Effector memory CD4-positive, alpha-beta T cell (primary cell): ENCODE data around the gene MAPK8IP3.
"Not testable (repeated sequence)": the region's sequence is repeated elsewhere in the genome, so short reads cannot be mapped to it uniquely, and the experiment has no call there.

Experiments
- DNase-seq, 3 donors: peaks; one replicate each; pipeline ENCODE4 v3.0.0-alpha.2; 2020
- H3K27ac ChIP-seq: 2 replicates; pipeline ENCODE4 v1.7.0; 2013; ENCODE audit warnings: mild to moderate bottlenecking, low read length, moderate library complexity; ENCODE audit not compliant: insufficient read depth, poor library complexity, severe bottlenecking
- H3K27me3 ChIP-seq: replicated peaks from 2 replicates; pipeline ENCODE4 v1.7.0; 2013; ENCODE audit warnings: mild to moderate bottlenecking, low read length; ENCODE audit not compliant: insufficient read depth, control insufficient read depth, poor library complexity, severe bottlenecking
- H3K36me3 ChIP-seq: 2 replicates; pipeline ENCODE4 v1.7.0; 2013; ENCODE audit warnings: mild to moderate bottlenecking, low read length, moderate library complexity; ENCODE audit not compliant: control insufficient read depth, insufficient read depth
- H3K4me1 ChIP-seq: 2 replicates; pipeline ENCODE4 v1.7.0; 2013; ENCODE audit warnings: low read length, mild to moderate bottlenecking; ENCODE audit not compliant: control insufficient read depth, insufficient read depth, poor library complexity, severe bottlenecking
- H3K4me3 ChIP-seq: 2 replicates; pipeline ENCODE4 v1.7.0; 2013; ENCODE audit warnings: low read length, low read depth, mild to moderate bottlenecking; ENCODE audit not compliant: insufficient read depth, poor library complexity, severe bottlenecking
- H3K9me3 ChIP-seq: 2 replicates; pipeline ENCODE4 v1.7.0; 2013; ENCODE audit warnings: mild to moderate bottlenecking, low read length, moderate library complexity; ENCODE audit not compliant: control insufficient read depth

The MAPK8IP3 gene

DNA sequence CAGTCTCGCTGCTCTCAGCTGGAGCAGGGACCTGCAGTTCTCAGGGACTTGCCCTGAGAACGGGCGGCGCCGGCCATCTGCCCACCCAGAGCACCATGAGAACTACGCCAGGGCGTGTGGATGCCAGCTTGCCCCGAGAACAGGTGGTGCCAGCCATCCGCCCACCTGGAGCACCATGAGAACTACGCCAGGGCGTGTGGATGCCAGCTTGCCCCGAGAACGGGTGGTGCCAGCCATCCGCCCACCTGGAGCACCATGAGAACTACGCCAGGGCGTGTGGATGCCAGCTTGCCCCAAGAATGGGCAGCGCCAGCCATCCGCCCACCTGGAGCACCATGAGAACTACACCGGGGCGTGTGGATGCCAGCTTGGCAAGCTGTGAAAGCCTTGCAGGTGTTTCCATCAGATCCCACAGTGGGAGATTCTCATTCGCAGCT lies 26.6 kb downstream of the MAPK8IP3 start:
- H3K36me3 ChIP-seq = peaks cover 58% of the 10 kb centered on the region
- H3K27me3 ChIP-seq, DNase-seq, H3K9me3 ChIP-seq, H3K4me1 ChIP-seq, H3K4me3 ChIP-seq, H3K27ac ChIP-seq: not testable (repeated sequence)

DNA sequence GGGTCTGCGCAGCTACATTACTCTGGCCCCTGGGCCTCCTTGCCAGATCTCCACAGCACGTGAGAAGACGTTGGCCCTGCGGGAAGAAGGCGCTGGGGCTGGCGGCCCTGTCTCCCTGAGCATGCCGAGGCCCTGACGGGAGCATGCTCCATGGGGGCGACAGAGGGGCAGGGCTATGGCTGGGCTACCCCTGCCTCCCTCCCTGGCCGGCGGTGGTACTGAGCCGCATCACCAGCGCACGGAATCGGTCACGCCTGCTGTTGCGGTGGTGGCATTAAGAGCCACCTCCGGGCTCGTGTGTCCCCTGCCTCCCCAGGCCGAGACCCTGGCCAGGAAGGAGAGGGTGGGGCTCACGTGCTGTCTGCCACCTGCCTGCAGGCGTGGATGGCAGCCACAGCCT lies 28.1 kb downstream of the MAPK8IP3 start:
- Histone ChIP-seq H3K27ac (no peak overlapping the region), H3K36me3 (peaks cover 44% of the 10 kb centered on the region)

DNA sequence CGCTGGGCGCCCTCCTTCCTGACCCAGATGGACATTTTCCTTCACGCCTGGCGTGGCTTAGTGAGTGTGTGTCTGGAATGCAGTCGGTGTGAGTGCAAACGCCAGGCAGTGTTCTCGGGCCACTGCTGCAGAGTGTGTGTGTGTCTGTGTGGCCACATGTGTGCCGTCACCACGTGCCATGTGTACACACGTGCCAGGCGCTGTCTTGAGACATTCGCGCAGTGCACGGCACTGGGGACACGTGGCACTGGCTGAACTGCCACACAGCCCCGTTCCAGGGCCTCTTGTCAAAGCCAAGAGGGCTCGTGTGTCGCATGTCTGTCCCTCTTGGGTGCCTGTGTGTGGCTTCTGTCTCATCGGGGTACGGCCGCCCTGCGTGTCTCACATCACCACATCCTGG lies 28.8 kb downstream of the MAPK8IP3 start:
- DNase-seq = no peak
- Histone ChIP-seq H3K4me1 (no peaks in the 10 kb centered on the region), H3K4me3 (no peak overlapping the region), H3K27me3 (no peaks in the 10 kb centered on the region), H3K27ac (no peak overlapping the region), H3K9me3 (no peaks in the 10 kb centered on the region), H3K36me3 (peaks cover 38% of the 10 kb centered on the region)

More for the DNA sequence above, 28.1 kb downstream of the MAPK8IP3 start:
- no peaks in the 10 kb centered on the region for H3K27me3 ChIP-seq
- H3K4me3 ChIP-seq = no peak overlapping the region
- H3K9me3 ChIP-seq = no peaks in the 10 kb centered on the region
- H3K4me1 ChIP-seq = no peaks in the 10 kb centered on the region
- no peak for DNase-seq

DNA sequence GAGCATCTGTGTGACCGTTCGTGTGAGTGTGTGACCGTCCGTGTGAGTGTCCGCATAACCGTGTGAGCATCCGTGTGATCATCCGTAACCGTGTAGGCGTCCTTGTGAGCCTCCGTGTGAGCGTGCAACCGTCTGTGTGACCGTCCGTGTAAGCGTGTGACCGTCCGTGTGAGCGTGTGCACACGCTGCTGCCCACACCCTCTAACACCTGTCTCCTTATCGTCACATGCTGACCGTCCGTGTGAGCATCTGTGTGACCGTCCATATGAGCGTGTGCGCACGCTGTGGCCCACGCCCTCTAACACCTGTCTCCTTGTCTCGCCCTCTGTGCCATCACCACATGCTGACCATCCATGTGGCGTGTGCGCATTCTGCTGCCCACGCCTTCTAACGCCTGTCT lies 34.2 kb downstream of the MAPK8IP3 start:
- Histone ChIP-seq H3K4me1 (no peaks in the 10 kb centered on the region), H3K9me3 (no peaks in the 10 kb centered on the region), H3K27me3 (no peaks in the 10 kb centered on the region), H3K27ac (no peak overlapping the region), H3K36me3 (peaks cover 16% of the 10 kb centered on the region), H3K4me3 (no peak overlapping the region)
- DNase-seq = no peak

DNA sequence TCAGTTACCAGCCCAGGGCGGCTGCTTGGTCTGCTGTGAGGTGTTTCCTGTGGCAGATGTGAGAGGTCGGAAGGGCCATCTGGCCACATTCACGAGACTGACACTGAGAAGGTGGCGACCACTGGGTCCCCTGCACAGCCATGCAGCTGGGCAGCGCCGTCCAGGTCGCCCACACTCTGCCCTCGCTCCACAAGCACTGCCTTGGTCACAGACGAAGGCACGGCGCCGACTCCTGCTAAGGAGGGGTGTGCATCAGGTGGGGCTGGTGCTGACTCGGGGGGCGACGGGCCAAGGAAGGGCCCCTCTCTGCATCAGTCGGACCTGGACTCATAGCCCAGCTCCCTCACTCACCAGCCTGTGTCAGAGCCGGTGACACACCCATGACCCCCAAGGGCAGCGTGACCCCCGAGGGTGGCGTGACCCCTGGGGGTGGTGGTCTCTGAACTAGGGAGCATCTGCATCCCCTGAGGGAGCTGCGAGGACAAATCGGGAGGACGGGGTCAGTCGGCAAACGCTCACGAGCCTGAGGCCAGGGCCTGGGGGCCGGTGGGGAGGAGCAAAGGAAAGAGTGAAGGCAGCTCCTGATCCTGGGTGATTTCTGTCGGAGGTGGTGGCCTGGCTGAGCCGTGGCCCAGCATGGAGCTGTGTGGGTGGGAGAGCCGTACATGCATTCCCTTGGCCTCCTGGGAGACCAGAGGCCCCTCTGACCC lies 34.9 kb downstream of the MAPK8IP3 start:
- H3K27me3 ChIP-seq = no peaks in the 10 kb centered on the region
- H3K27ac ChIP-seq = no peak overlapping the region
- H3K4me1 ChIP-seq = no peaks in the 10 kb centered on the region
- no peak for DNase-seq
- peaks cover 20% of the 10 kb centered on the region for H3K36me3 ChIP-seq
- H3K4me3 ChIP-seq = no peak overlapping the region
- H3K9me3 ChIP-seq = no peaks in the 10 kb centered on the region

DNA sequence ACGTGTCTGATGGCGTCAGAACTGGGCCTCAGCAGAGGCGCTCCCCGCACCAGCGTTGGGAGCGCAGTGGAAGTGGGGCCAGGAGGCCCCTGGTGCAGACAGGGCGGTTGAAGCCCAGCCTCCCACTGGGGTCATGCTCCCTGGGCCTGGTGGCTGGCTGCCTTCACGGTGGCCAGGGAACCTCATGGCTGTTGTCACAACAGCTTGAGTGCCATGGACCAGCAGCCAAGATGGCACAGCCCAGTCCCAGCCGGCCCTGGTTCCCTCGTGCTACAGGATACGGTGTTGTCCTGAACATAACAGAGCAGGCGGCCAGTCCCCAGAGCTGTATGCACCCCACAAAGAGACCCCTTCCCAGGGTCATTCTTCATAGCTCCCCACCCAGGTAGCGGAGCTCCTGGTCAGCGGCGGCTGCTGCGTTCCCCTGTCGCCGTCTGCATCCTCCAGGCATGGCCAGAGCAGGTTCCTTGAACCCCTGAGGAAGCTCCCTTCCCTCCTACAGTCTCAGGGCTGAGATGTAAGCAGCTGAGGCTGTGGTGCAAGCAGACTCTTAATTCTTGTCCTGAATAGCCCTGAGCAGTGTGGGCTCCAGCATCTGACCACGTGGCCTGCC lies 35.7 kb downstream of the MAPK8IP3 start:
- Histone ChIP-seq H3K9me3 (no peaks in the 10 kb centered on the region), H3K4me1 (no peaks in the 10 kb centered on the region), H3K27ac (no peak overlapping the region), H3K36me3 (peaks cover 27% of the 10 kb centered on the region), H3K4me3 (no peak overlapping the region), H3K27me3 (no peaks in the 10 kb centered on the region)
- DNase-seq = no peak

DNA sequence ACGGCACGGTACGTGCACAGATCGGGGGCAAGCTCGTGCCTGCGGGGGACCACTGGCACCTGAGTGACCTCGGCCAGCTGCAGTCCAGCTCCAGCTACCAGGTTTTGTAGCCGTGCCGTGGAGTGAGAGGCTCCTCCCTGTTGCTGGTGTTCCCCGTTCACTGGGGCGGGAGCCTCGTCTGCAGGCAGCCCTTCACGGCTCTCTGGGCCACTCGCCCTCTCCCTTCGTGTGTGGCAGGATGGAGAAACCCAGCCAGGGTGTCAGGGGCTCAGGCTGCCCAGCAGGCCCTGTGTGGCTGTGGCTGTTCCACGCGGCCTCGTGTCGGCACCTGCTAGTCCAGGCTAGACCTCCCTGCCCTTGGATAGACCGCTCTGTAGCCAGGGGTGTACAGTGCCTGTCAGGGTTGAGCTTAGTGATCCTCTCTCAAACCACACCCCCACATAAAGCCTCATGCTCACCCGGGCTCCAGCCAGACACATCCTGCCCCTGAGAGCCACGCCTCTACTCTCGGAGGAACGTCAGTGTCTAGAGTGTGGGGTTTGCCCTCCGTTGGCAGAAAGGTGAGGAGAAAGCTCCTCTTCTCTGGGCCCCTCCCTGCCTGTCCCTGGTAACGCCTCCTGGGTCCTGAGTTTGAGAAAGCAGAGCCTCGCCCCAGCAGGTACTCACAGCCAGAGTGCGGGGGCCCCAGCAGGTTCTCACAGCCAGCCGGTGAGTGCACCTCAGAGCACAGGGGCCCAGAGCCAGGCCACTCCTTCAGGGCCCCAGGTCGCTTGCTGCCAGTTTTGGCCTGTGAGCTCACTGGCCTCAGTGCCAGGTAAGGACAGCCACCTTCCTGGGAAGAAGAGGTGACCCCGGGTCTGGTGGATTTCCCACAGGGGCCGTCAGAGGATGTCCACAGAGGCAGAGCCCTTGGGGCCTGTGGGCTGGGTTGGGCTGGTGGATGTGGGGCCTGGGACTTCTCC lies 37.7 kb downstream of the MAPK8IP3 start:
- no peak for DNase-seq
- Histone ChIP-seq H3K4me1 (no peaks in the 10 kb centered on the region), H3K36me3 (peaks cover 46% of the 10 kb centered on the region), H3K4me3 (no peak overlapping the region), H3K27me3 (no peaks in the 10 kb centered on the region), H3K9me3 (no peaks in the 10 kb centered on the region), H3K27ac (no peak overlapping the region)

DNA sequence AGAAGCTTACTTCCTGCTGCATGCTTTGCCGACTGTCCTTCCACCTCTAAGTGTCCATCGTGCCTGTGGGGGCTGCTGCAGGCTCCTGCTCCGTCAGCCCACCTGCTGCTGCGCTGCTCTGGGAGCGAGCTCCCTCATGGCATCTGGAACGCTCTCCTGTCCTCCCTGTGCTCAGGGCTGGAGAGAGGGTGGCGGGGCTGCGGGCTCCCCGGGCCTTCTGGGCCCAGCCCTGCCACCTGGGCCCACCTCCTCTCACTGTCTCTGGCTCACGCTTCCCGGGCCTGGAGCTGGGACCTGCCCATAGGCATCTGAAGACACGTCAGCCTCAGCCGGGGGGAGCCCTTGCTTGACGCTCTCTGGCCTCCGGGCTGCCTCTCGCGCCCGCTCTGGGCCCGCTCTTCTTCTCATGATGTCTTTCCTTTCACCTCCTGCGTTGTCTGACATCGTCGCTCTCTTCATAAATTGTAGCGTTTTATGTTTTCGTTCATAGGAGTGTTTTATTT lies 38.4 kb downstream of the MAPK8IP3 start:
- H3K36me3 ChIP-seq = peaks cover 54% of the 10 kb centered on the region
- no peaks in the 10 kb centered on the region for H3K27me3 ChIP-seq
- no peaks in the 10 kb centered on the region for H3K4me1 ChIP-seq
- no peaks in the 10 kb centered on the region for H3K9me3 ChIP-seq
- no peak overlapping the region for H3K4me3 ChIP-seq
- DNase-seq = no peak
- no peak overlapping the region for H3K27ac ChIP-seq

DNA sequence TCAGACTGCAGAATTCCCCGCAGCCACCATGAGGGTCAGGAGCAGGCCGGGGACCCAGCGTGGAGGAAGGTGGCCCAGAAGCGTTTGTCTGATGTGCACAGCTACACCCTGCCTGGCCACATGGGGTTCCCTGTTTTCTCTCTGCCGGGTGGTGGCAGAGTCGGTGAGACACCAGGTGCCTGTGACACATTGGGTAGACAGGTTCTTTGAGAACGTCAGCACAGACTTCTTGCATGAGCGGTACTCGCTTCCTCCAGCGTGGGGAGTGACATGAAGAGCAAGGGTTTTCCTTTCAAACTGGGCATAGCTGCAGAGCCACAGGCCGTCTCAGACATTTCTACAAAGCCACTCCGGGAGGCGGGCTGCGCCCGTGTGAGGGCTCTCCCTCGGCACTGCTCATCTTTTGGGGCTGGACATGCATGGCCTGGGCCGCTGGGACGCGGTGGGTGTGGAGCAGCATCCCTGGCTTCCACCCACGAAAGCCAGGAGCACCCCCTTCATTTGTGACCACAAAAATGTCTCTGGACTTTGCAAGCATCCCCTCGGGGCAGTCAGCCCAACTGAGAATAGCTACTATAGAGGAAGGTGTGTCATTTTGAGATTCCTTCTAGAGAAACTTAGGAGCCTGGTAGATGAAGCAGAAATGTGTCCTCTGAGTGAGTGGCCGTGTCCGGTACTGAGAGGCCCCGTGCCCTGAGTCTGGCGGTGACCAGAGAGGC lies 39.3 kb downstream of the MAPK8IP3 start:
- no peak overlapping the region for H3K27ac ChIP-seq
- H3K4me3 ChIP-seq = no peak overlapping the region
- no peak for DNase-seq
- peaks cover 59% of the 10 kb centered on the region for H3K36me3 ChIP-seq
- H3K9me3 ChIP-seq = no peaks in the 10 kb centered on the region
- H3K27me3 ChIP-seq = no peaks in the 10 kb centered on the region
- H3K4me1 ChIP-seq = no peaks in the 10 kb centered on the region
